GM10266 (cell line): ENCODE measurements around the gene TMEM108.

Source experiments
- DNase-seq: peaks from one replicate; pipeline ENCODE4 v3.0.0; 2012; ENCODE audit errors: extremely low spot score
- CTCF ChIP-seq: IDR thresholded peaks from 2 replicates; pipeline ENCODE4 v1.5.1; 2012; ENCODE audit warnings: mild to moderate bottlenecking, low read depth; ENCODE audit not compliant: control insufficient read depth, insufficient read depth; ENCODE audit errors: missing control alignments

Gene TMEM108

DNA sequence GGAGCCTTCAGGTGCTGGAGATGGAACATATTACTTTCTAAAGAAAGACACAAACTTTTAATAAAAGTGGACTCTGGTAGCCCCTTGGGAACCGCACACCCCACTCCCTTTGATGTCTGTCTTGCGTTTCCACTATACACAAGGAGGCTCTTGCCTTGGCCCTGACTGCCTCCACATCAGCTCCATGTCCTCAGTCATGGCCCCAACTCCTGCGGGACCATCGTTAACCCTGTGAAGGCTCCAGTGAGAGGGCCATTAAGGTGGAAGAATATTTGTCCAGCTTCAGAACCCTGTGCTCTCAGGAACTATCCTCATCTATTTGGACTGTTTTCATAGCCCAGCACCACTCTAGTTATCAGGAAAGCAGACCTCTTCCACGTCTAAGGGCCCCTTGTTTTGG, 345.6 kb downstream of the TMEM108 start:
- DNase-seq: no peak
- TF ChIP-seq CTCF: no peak

- peak; percentile 62 for DNase-seq
These were observed 346.3 kb downstream of the TMEM108 start for GRCh38 chr3:133384331-133385027.

GRCh38 chr3:133386876-133387275, 348.7 kb downstream of the TMEM108 start:
- DNase-seq: no peak
- peak; percentile 23 for TF ChIP-seq CTCF

More at GRCh38 chr3:133384331-133385027, 346.3 kb downstream of the TMEM108 start:
- TF ChIP-seq CTCF: peak; percentile 59

DNA sequence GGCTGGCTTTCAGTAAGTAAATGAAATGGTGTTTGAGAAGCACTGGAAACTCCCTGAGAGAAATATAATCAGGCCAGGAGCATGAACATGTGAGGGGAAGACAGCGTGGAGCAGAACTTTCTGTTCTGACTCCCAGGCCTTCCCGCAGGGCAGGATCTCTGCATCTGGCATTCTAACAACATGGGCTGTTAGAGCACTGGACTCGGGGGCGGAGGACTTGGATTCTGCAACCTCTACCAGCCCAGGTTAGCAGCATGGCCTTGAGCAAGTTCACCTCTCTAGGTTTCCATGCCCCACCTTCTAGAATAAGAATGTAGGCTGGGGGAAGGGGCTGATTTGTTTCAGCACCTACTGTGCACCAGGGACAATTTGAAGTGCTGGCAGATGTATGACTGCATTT, 349.1 kb downstream of the TMEM108 start:
- no peak for TF ChIP-seq CTCF
- no peak for DNase-seq

DNA sequence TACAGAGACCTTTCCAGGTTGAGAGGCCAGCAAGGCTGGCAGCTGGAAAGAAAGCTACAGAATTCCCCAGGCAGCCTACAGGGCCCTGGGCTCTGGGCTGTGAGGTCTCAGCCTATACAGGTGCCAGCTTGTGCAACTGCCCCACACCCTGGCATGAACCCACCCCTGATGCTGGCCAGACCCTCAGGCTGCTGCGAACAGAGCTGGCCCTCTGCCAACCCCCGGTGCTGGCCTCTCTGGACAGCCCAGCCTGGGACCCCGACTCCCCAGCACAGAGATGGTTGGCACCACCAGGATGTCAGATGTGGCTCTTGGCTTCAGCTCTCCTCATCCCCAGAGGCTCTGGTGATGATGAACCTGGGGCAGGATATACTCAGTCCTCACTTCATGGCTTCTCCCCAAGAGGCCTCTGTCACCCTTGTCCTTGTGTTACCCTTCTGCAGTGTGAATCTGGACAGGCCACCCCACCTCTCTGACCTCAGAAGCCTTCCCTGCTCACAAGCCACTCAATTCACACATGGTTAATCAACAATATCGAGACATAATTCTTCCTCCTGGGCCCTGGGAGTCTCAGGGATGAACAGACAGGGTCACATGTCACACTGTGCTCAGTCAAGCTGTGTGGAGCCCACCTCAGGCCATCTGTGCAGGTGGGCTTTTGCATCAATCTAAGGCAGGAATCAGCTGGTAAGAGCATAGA, 350.7 kb downstream of the TMEM108 start:
- no peak for TF ChIP-seq CTCF
- DNase-seq: no peak

DNA sequence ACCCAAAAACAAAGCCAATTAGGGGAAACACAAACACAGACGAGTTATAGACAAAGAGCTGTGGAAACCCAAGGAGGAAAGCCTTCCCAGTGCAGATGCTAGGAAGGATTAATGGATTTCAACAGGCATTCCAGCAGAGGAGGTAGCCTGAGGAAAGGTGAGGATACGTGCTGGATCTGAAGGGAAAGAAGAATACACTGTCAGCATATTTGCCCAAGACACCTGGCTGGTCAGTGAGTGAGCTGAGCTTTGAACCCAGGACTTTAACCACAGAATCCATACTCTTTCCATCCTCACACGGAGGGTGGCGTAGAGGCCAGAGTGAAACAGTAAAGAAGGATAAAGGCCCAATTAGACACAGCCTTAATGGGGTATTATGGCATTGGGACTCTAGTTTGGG, 352.5 kb downstream of the TMEM108 start:
- no peak for DNase-seq
- TF ChIP-seq CTCF: no peak

GRCh38 chr3:133393204-133393603, 355.0 kb downstream of the TMEM108 start:
- no peak for TF ChIP-seq CTCF
- no peak for DNase-seq
